GM13977 (cell line): Measurements from ENCODE around the gene SALL4.

Experiments used
- DNase-seq: peaks from one replicate; pipeline ENCODE4 v3.0.0; 2012; ENCODE audit warnings: low spot score
- CTCF ChIP-seq: IDR thresholded peaks from 2 replicates; pipeline ENCODE4 v1.5.1; 2012; ENCODE audit warnings: mild to moderate bottlenecking, control low read depth; ENCODE audit not compliant: insufficient read depth; ENCODE audit errors: extremely low read depth, missing control alignments
- in situ Hi-C: fragments of 300-500 bp; cut with MboI; formaldehyde crosslinking; loops from one replicate; pipeline ENCODE4 v1.12.0; 2022; ENCODE audit warnings: low sequenced_read_pairs, low pct_unique_long_range_greater_than_20kb, mixed read lengths, inconsistent platforms; ENCODE audit not compliant: unreplicated experiment

Gene SALL4

GRCh38 chr20:51802170-51802751 is at the start of gene SALL4:
Gene SALL4 (minus strand): TSS chr20:51802521. CDS start chr20:51802408, 113 bp downstream.
- in situ Hi-C loops, result no loop called here
- TF ChIP-seq CTCF, result no peak

GRCh38 chr20:51848346-51848745 is 46.0 kb upstream of the SALL4 start:
- in situ Hi-C loops, result no loop called here
- DNase-seq, result no peak
- TF ChIP-seq CTCF, result no peak

More at GRCh38 chr20:51802170-51802751, at the start of gene SALL4:
- no peak for DNase-seq

GRCh38 chr20:51840865-51841264 is 38.5 kb upstream of the SALL4 start:
- in situ Hi-C loops, result no loop called here
- no peak for DNase-seq
- TF ChIP-seq CTCF, result no peak

- DNase-seq, result no peak
- in situ Hi-C loops, result no loop called here
- TF ChIP-seq CTCF, result no peak
Observed at GRCh38 chr20:51837876-51838420, 35.6 kb upstream of the SALL4 start.

GRCh38 chr20:51837436-51837835 is 35.1 kb upstream of the SALL4 start:
- in situ Hi-C loops, result no loop called here
- TF ChIP-seq CTCF, result no peak
- DNase-seq, result no peak

GRCh38 chr20:51833326-51833725 is 31.0 kb upstream of the SALL4 start:
- in situ Hi-C loops, result no loop called here
- TF ChIP-seq CTCF, result no peak
- no peak for DNase-seq
